Superior temporal gyrus (tissue), 1 donor: ENCODE data around the gene ARSK.

Experiments used
- DNase-seq: peaks from one replicate; pipeline ENCODE4 v3.0.0-alpha.2; 2016; ENCODE audit errors: extremely low spot score

Gene ARSK, protein sequence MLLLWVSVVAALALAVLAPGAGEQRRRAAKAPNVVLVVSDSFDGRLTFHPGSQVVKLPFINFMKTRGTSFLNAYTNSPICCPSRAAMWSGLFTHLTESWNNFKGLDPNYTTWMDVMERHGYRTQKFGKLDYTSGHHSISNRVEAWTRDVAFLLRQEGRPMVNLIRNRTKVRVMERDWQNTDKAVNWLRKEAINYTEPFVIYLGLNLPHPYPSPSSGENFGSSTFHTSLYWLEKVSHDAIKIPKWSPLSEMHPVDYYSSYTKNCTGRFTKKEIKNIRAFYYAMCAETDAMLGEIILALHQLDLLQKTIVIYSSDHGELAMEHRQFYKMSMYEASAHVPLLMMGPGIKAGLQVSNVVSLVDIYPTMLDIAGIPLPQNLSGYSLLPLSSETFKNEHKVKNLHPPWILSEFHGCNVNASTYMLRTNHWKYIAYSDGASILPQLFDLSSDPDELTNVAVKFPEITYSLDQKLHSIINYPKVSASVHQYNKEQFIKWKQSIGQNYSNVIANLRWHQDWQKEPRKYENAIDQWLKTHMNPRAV

DNA sequence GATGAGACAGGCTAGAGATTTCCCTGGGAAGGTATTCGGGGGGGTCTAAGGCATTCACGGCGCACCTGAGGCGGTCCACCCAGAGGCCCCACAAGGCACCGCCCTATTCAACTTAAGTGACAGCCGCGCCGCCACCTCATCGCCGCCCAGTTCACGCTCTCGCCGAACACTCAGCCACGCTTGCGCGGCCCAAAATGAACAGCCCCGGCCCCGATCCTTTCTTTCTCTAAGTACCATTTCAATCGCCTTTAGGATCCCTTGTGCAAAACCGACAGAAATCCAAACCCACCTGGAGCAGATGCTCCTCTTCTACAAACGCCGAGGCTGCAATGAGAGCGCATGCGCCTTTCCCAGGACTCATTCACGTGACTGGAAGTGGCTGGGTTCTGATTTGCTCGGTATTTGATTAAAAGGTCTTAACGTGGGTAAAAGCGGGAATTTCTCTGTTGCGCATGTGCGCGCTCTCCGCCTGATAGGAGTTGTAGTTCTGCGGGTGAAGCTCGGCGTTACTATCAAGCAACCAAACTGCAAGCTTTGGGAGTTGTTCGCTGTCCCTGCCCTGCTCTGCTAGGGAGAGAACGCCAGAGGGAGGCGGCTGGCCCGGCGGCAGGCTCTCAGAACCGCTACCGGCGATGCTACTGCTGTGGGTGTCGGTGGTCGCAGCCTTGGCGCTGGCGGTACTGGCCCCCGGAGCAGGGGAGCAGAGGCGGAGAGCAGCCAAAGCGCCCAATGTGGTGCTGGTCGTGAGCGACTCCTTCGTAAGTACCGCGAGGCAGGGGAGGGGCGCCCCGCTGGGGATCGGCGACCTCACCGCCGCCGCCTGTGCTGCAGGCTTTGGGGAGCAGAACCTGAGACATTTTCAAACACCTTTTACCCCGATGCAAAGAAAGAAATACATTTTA, at the start of gene ARSK, which contains the start of gene SKIC3:
TSS of gene ARSK (plus strand) at position 455 of the 902 bp plus-strand sequence. CDS start at position 633, 178 bp downstream.
TSS of gene SKIC3 (minus strand) at position 331 of the 902 bp plus-strand sequence. CDS start 7,827 bp downstream, outside the sequence.
- DNase-seq, result peak; percentile 100

DNA sequence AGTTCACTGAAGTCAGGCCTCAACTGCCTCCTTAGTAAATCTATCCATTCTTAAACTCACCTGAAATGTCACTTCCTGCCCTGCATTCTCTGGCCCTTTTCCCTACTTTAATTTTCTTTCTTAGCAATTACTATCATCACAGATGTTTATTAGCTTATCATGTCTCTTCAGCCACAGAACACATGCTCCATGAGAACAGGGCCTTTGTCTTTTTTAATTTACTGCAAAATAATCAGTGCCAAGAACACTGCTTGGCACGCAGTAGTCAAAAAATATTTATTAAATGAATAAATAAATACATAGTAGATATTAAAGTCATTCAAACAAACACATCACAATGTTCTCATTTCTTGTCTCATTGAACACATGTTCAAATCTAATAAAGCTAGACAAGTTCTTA, 46.4 kb upstream of the ARSK start:
- no peak for DNase-seq

DNA sequence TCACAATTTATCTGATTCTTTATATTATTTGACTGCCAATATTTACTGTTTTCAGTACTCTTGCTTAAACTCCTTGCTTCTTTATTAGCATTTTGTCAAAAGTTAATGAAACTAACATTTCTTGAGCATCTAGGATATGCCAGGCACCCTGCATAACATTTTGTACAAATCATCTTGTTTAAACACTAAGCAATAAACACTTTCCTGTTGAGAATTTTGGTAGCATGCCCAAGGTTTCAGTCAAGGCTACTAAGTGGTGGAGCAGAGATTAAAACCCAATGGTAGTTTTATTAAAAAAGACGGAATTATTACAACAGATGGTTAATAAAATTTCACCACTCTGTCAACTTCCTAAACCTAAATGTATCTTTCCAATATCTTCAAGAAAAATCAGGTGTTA, 43.3 kb upstream of the ARSK start:
- DNase-seq, result no peak

DNA sequence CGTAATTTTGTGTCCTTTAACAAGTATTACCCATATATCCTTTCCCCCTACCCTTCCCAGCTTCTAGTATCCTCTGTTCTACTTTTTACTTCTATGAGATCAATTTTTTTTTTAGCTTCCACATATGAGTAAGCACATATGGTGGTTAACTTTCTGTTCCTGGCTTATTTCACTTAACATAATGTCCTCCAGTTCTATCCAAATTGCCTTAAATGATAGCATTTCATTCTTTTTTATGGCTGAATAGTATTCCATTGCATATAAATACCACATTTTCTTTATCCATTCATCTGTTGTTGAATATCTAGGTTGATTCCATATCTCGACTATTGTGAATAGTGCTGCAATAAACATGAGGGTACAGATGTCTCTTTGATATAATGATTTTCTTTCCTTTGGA, 36.5 kb upstream of the ARSK start:
- DNase-seq, result no peak

DNA sequence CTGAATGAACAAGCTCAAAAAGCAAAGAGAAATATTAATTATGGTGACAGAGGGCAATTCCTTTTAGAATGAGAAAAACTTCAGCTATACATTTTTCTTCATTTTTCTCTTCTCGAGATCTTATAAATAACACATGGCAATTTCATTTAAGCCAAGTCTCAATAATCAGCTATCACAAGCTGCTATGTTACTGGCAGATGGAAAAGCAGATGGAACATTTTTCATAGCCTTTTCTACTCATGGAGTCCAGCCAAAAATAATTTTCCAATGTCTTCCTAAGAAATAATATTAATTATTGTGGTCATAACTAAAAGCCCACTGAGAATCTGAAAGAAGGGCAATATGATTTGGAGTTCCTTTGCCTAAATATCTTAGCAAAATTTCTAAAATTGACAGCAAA, 35.8 kb upstream of the ARSK start:
- DNase-seq, result peak; percentile 24

DNA sequence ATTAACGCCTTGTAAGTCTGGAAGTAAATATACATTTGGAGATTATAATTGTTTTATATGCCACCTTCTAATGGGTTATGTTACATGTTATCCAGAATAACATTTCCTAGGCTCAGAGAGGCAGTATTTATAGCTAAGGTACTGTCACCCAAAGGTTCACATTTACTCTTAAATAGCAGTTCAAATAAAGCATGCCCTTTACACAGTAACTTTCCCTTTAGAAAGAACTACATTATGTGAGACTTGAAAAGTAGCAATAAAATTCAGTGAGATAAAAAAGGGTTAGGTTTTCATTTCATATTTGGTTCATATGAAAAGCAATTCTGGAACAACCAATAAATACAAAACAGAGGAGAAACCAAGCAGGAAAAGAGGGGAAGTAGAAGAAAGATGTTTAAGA, 35.2 kb upstream of the ARSK start:
- DNase-seq, result peak; percentile 30

DNA sequence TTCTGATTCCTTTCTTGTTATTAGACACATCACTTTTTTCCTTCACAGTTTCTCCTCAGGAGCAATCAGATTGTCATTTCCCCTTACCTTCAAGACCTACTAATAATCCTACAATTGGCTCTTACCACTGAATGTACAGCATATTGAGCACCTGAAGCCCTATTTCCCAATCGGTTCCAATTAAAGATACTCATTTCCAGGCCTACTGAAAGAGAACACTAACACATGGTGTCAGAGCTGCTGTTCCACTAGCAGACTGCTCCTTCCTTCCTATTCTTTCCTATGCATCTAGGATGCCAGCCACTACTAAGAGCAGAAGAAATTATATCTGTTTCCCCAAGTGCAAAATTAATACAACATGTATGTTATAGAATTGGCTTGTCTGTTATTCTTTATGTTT, 34.7 kb upstream of the ARSK start:
- DNase-seq, result peak; percentile 22

DNA sequence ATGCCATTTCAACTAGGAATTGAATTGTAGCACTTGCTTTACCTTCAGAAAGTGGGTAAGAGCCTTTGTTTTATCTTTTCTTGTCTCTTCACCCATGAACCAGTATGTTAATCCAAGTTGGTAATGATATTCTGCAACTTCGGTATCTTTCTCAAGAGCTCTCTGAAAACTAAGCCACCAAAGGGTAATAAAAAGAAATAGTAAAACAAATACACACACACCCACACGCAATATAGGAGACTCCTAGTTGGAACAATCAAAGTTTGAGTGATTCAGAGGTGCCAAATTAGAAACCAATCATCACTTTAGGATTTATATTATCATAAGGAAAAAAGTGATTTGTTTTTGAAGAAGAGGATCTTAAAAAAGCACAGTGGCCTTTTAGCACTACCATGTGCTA, 30.5 kb upstream of the ARSK start:
- DNase-seq, result no peak

DNA sequence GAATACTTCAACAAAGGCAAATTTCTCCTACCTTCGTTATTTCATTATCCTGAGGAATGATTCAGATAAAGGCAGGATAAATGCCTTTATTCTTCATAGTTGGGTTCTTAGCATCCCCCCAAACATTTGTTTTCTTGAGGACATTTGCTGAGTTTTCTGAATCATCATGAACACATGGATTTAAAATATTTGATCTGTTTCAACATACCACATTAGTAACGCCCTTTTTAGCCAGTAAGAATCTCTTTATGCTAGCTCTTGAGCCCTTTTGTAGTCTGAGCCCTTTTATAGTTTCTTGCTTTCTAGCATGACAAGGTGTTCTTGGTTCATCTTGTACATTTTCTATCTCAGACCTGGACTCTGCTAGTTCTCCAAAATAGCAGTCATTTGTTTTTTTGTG, 28.0 kb upstream of the ARSK start:
- no peak for DNase-seq

DNA sequence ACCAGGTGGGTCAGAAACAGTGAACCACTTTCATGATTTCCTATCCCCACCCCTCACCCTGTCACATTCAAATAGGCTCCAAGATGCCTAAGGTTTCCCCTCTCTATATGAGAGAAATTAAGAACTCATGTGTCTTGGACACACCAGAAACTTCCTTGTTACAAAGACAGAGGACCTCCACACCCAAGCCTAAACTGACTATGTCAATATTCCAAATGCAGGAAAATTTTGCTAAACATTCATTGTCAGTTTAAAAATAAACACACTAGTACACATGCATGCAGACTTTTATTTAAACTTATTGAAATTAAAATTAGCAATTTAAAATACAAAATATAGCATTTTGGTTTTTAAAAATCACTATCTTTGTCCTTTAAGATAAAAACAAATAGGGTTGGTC, 26.3 kb upstream of the ARSK start:
- DNase-seq, result no peak

DNA sequence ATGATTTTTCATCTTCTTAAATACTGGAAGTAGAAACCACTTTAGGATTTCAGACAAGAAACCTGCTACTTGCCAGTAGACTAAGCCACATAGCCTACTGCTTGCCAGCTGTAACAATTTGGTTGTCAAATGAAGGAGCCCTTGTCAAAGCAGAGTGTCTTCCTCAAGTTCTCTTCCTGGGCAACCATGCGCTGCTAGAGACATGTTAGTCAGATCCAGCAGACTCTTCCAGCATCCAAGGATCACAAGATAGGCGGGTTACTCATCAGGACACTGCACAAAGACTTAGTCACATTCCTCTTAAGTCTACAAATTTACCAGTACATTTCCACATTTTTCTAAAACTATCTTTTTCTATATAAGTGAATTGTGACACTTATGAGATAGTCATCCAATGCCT, 24.5 kb upstream of the ARSK start:
- DNase-seq, result peak; percentile 29

DNA sequence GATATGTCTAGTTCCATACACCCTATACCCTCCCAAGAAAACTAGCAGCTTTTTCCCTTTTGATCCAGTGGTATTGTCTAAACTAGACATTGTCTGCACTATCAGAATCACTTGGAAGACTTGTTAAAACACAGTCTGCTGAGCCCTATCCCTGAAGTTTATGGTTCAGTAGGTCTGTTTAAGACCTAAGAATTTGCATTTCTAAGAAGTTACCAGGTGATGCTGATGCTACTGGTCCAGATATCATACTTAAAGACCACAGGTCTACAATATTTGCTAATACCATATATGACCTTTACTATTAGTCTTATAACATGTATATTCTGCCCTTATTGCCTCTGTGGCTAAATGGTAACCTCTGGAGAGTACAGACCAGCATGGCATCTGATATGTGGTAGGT, 23.4 kb upstream of the ARSK start:
- no peak for DNase-seq

DNA sequence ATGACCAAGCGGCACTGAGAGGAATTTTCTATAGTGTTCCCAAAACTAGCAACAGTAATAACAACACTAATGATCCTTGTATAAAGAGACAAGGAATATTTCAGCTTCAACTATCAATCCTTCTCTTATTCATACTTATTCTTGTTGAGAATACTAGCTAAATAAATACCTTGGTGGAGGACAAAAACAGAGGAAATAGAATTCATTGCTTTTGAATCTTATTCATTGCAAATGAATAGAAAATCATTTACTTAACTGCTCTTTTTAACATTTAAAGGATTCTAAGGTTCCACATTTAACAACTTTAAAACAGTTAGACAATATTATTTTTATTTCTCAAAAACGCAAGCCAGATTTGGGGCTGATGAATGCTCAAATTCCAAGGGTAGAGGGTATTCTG, 22.5 kb upstream of the ARSK start:
- no peak for DNase-seq

DNA sequence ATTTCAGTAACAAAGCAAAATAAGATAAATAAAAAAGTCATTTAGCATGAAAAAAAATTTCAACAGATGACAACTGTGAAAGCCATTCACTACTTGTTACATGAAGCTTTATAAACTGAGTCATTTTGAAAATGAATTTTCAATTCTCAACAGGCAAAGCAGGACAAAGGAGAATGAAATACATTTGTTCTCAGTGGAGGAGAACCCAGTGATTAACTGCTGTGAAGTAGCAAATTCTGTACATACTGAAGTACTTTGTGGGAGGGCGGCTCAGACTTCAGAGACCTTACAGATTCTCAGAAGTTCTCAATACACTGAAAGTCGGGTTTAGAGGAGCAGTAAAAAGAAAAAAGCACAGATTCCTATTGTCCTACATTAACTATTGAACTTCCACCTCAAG, 21.8 kb upstream of the ARSK start:
- DNase-seq, result no peak

DNA sequence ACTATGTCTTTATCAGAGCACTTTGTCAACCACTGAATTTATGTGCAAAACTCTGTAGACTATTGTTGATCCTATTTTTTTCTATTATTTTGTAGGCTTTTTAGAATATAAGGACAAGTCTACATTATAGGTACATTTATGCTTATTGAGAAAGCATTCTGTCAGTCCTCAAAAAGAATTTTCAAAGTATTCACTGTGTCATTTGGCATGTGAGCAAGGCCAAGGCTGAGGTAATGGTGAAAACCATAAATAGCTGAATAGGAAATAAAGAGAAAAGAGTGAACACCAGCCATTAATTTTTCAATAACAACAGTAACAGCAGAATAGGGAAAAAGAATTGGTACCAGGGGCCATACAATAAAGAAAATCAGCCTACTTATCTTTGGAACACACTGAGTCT, 21.1 kb upstream of the ARSK start:
- no peak for DNase-seq

DNA sequence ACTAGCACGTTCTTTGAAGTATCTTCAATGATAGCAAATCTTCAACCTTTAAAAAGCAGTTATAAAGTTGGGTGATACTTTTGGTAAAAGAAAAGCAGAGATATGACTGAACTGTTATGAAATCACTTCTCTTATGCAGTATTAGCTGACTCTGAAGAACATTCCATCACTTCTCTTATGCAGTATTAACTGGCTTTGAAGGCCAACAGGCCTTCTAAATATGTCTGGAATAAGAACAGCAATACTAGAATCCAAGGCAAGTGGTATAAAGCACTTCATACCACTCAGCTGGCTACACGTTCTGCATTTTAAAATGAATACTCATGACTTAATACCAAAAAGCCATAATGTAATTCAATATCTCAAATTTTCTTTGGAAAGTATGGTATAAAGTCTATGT, 17.4 kb upstream of the ARSK start:
- no peak for DNase-seq

DNA sequence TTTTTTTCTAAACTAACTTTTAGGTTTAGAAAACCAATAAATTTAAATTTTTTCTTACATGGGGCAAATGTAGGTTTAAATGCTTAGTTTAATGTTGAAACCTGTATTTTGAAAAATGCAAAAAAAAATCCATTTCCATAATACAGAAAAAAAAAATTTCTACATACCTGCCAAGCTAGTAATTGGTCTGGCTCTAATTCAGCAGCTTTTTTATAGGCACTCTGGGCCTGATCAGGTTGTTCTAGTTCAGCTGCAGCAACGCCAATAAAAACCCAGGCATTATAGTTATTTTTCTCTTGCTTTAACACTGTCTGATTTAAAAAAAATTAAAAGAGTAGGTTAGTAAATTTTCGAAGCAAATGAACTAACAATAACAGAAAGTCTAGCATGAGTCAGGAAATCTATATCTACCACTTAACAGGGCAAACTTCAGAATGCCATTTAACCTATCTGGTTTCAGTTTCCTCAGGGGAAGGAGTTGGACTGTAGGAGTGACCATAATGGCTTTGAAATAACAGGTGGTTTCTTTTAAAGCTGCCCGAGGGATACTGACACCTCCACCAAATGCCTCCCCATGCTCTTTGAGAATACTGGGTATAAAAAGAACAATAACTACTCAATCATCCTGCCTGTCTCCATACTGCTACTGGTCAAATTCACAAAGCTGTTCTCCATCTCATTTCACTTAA, 11.7 kb upstream of the ARSK start:
- DNase-seq, result no peak

DNA sequence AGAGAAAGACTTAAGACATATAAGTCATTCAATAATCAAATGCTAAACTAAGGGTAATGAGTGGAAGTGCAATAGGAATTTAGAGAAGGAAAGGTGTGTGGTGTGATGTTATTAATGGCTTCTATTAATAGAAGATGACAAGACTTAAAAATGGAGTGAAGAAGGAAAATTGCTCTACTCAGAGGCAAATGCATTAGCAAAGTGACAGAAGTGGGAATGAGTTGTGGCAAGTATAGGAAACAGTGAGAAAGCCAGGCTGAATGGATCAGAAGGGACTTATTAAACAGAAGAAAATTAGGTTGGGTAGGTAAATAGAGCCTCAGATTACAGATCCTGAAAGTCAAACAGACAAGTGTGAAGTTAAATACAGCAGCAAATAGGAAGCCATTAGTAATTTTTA, 5.9 kb upstream of the ARSK start:
- no peak for DNase-seq

DNA sequence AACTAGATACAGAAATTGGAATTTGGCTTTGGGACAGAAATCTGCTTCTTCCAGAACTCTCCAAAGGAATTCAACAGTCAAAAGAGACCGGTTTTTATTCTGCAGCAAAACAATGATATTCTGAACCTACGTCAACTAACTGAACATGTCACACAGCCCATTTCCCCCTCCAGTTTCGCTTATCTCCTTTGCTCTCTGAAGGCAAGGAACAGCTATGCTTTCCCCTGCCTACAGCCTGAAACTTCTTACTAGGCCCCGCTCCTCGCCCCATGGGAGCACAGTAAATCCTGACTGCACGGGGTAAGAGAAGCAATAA, 612 bp upstream of the ARSK start:
- DNase-seq, result no peak

DNA sequence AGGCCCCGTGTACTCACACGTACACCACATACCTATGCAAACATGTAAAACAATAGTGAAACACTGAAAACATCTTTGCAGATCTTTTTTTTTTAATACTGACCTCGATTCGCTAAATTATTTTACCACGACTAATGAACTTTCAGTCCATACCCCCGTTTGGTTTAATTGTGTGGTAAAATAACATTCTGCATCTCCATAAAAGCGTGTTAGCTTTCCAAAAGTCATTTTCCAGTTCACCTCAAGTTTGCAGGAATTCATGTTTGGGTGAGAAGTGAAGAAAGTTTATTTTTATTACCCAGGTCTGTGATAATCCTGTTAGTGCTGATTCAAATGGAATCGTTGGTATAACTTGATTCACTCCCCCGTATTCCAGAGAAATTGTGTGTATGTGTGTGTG, 652 bp downstream of the ARSK start:
- DNase-seq, result no peak

DNA sequence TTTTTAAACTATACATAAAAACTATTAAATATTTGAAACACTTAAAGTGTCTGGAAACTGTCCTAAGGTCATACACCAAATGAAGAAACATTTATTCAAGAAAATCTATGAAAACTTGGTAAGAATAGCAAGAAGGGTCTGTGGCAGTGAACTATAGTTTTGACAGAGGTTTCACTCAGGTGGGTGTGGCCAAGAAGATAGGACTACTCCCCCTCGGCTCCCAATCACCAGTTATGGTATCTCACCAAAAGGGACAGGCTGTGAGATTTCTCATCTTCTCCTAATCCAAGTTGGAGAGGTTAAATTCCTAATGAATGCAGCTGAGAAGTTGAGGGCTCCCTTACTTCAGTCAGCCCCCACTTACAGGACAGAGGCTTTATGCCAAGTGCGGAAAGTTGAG, 2.9 kb downstream of the ARSK start:
- no peak for DNase-seq

DNA sequence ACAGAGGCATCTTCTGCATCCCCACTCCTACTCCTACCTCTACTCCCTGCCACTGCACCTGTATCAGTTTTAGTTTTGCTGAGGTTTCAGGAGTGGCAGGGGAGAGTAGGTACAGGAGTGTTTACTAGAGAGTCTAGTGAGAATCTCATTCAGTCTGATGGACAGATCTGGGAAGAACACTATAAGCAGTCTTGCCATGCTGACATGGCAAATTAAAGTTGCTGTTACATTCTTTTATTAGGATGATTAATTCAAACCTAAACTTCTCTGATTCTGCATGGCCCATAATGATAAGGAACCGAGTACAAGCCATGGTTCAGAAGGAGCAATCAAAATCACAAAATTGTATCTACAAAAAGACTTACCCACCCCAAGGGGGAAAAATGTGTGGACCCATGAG, 7.4 kb downstream of the ARSK start:
- no peak for DNase-seq
